Measurements from ENCODE around the gene KCNMB2.

Gene KCNMB2

DNA sequence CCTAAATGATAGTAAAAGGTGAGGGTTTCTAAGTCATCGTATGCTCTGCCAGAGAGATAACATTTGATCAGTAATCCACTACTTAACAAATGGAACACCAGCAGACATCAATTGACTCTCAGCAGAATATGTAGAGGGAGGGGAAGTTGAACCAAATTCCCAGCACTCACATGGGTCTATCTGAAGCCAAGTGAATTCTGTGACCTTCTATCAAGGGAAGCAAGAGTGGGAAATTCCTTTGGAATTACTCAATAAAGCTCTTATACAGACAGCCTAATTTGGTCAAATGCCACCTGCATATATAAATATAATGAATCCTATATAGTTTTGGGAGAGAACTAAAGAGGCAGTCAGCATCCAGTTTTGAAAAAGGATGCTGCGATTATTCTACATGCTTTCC, 15.8 kb upstream of the KCNMB2 start:
- no peaks in the 10 kb centered on the region for H3K36me3 ChIP-seq (ENCODE audit: insufficient read depth, insufficient read length, low read length)
- no peak overlapping the region for H3K9ac ChIP-seq (ENCODE audit: insufficient read length, low read depth)
- TF ChIP-seq YY1 (IDR thresholded peaks at IDR 0.05; ENCODE audit: insufficient read depth, insufficient read length): no peak
- no peak for TF ChIP-seq ZNF274 (IDR thresholded peaks at IDR 0.05; ENCODE audit: low read depth, low read length)
- TF ChIP-seq SUZ12 (IDR thresholded peaks at IDR 0.05; ENCODE audit: extremely low read depth, insufficient read depth, insufficient read length): no peak
- no peak overlapping the region for H3K4me3 ChIP-seq (ENCODE audit: insufficient read length, low read depth)
- no peak for DNase-seq (ENCODE audit: low read depth, low spot score)
- H3K27me3 ChIP-seq (ENCODE audit: insufficient read depth, insufficient read length): no peaks in the 10 kb centered on the region
- H3K9me3 ChIP-seq (ENCODE audit: insufficient read depth, low read length): no peaks in the 10 kb centered on the region
- no peaks in the 10 kb centered on the region for H3K4me1 ChIP-seq (ENCODE audit: insufficient read depth, insufficient read length)

DNA sequence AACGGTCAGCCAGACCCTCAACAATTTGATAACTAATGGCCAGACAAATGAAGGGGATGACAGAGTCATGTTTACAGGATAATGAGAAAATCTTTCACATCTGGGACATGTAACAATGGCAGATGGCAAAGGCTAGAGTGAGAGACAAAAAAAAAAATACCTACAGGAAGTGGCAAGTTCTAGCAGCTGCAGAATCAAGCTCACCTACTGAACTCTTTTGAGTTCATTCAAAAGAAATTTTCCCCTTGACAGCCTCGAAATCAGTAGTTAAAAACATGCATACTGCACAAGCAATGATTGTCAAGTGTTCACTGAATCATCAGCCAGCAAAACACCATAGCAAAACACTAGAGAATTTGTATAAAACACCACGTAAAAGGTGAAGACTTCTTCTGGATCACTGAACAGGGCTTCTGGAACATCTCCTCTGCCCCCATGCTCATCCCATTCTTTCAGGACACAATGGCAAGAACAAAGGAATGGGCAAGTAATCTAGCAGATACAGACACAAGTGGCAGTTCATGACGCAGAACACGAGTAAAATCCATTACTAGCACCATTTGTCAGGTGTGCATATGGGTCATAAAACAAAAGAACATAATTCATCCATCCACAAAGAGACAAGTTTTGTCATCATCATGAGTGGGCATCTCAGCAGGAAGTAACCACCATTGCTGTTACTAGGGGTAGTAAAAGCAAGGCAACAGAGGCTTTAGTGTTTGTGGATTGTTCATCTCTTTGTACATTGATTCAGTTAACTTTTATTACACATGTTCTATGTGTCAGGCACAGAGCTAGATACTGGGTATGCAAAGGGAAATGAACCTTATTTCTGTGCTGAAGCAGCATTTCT, 13.8 kb upstream of the KCNMB2 start:
- no peak overlapping the region for H3K9ac ChIP-seq (ENCODE audit: insufficient read length, low read depth)
- H3K36me3 ChIP-seq (ENCODE audit: insufficient read depth, insufficient read length, low read length): no peaks in the 10 kb centered on the region
- no peak for DNase-seq (ENCODE audit: low read depth, low spot score)

DNA sequence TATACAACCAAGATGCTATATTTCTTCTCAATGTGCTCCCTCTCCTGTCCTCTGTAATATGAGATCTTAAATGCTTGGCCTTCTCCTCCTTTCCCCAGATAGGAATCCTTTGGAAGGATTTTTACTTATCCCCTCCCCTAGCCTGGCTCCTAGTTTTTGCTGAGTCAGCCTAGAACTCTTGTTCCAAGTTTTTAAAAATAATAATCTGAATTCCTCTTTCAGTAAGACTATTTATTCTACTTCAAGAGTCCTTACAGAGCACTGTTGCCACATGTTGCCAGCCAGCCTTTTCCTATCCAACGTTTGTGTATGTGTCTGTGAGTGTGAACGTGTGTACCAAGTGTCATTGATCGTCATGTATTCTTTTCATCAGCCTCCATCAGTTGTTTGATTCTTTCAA, 11.0 kb upstream of the KCNMB2 start:
- no peak overlapping the region for H3K4me3 ChIP-seq (ENCODE audit: insufficient read length, low read depth)
- no peak for DNase-seq (ENCODE audit: low read depth, low spot score)
- H3K27me3 ChIP-seq (ENCODE audit: insufficient read depth, insufficient read length): no peaks in the 10 kb centered on the region
- no peaks in the 10 kb centered on the region for H3K9me3 ChIP-seq (ENCODE audit: insufficient read depth, low read length)
- no peak overlapping the region for H3K9ac ChIP-seq (ENCODE audit: insufficient read length, low read depth)
- H3K4me1 ChIP-seq (ENCODE audit: insufficient read depth, insufficient read length): no peaks in the 10 kb centered on the region
- TF ChIP-seq ZNF274 (IDR thresholded peaks at IDR 0.05; ENCODE audit: low read depth, low read length) (no peak), YY1 (IDR thresholded peaks at IDR 0.05; ENCODE audit: insufficient read depth, insufficient read length) (no peak), SUZ12 (IDR thresholded peaks at IDR 0.05; ENCODE audit: extremely low read depth, insufficient read depth, insufficient read length) (no peak)
- H3K36me3 ChIP-seq (ENCODE audit: insufficient read depth, insufficient read length, low read length): no peaks in the 10 kb centered on the region

More for the DNA sequence above, 13.8 kb upstream of the KCNMB2 start:
- H3K4me3 ChIP-seq (ENCODE audit: insufficient read length, low read depth): no peak overlapping the region
- H3K9me3 ChIP-seq (ENCODE audit: insufficient read depth, low read length): no peaks in the 10 kb centered on the region
- no peak for TF ChIP-seq ZNF274 (IDR thresholded peaks at IDR 0.05; ENCODE audit: low read depth, low read length)
- TF ChIP-seq SUZ12 (IDR thresholded peaks at IDR 0.05; ENCODE audit: extremely low read depth, insufficient read depth, insufficient read length): no peak
- TF ChIP-seq YY1 (IDR thresholded peaks at IDR 0.05; ENCODE audit: insufficient read depth, insufficient read length): no peak
- no peaks in the 10 kb centered on the region for H3K27me3 ChIP-seq (ENCODE audit: insufficient read depth, insufficient read length)
- H3K4me1 ChIP-seq (ENCODE audit: insufficient read depth, insufficient read length): no peaks in the 10 kb centered on the region

DNA sequence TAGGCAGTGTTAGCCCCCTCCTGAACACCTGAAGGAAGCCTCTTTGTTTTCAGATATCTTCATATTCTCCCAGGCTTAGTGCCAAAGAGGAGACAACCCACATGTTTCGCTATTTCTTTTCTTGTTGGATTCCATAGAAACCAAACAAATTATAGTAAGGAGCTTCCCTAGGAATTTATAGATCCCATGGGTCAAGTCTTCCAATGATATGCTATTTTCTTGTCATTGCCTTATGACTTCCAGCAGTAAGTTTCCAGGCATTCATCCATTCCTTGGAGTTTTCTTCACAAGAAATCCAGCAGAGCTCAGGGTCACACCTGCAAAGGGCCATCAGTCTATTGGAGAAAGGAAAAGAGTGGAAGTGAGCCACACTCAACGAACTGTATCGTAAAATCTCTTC, 9.9 kb upstream of the KCNMB2 start:
- Histone ChIP-seq H3K9ac (ENCODE audit: insufficient read length, low read depth) (no peak overlapping the region), H3K4me1 (ENCODE audit: insufficient read depth, insufficient read length) (no peaks in the 10 kb centered on the region), H3K36me3 (ENCODE audit: insufficient read depth, insufficient read length, low read length) (no peaks in the 10 kb centered on the region), H3K4me3 (ENCODE audit: insufficient read length, low read depth) (no peak overlapping the region), H3K27me3 (ENCODE audit: insufficient read depth, insufficient read length) (no peaks in the 10 kb centered on the region), H3K9me3 (ENCODE audit: insufficient read depth, low read length) (no peaks in the 10 kb centered on the region)
- no peak for DNase-seq (ENCODE audit: low read depth, low spot score)
- TF ChIP-seq ZNF274 (IDR thresholded peaks at IDR 0.05; ENCODE audit: low read depth, low read length) (no peak), YY1 (IDR thresholded peaks at IDR 0.05; ENCODE audit: insufficient read depth, insufficient read length) (no peak), SUZ12 (IDR thresholded peaks at IDR 0.05; ENCODE audit: extremely low read depth, insufficient read depth, insufficient read length) (no peak)

DNA sequence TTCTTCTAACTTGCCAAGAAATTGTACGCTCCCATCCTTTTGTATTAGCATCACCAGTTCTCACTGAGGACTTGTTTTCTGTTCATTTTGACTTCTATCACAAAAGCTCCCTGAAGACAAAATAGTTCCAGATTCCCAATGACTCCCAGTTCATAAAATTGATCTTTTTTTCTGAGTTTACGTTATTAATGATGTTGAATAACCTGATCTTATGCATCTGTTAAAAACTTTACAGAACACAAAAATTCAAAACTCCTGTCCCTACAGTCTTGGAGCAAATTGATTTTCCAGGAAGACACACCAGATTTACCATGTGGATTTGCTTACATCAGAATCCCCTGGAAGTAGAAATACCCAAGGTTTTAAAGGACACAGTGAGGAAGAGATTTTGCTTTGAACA, 8.3 kb upstream of the KCNMB2 start:
- Histone ChIP-seq H3K4me1 (ENCODE audit: insufficient read depth, insufficient read length) (no peaks in the 10 kb centered on the region), H3K27me3 (ENCODE audit: insufficient read depth, insufficient read length) (no peaks in the 10 kb centered on the region), H3K9me3 (ENCODE audit: insufficient read depth, low read length) (no peaks in the 10 kb centered on the region), H3K36me3 (ENCODE audit: insufficient read depth, insufficient read length, low read length) (no peaks in the 10 kb centered on the region), H3K4me3 (ENCODE audit: insufficient read length, low read depth) (no peak overlapping the region), H3K9ac (ENCODE audit: insufficient read length, low read depth) (no peak overlapping the region)
- DNase-seq (ENCODE audit: low read depth, low spot score): no peak
- no peak for TF ChIP-seq ZNF274 (IDR thresholded peaks at IDR 0.05; ENCODE audit: low read depth, low read length)
- TF ChIP-seq SUZ12 (IDR thresholded peaks at IDR 0.05; ENCODE audit: extremely low read depth, insufficient read depth, insufficient read length): no peak
- no peak for TF ChIP-seq YY1 (IDR thresholded peaks at IDR 0.05; ENCODE audit: insufficient read depth, insufficient read length)

DNA sequence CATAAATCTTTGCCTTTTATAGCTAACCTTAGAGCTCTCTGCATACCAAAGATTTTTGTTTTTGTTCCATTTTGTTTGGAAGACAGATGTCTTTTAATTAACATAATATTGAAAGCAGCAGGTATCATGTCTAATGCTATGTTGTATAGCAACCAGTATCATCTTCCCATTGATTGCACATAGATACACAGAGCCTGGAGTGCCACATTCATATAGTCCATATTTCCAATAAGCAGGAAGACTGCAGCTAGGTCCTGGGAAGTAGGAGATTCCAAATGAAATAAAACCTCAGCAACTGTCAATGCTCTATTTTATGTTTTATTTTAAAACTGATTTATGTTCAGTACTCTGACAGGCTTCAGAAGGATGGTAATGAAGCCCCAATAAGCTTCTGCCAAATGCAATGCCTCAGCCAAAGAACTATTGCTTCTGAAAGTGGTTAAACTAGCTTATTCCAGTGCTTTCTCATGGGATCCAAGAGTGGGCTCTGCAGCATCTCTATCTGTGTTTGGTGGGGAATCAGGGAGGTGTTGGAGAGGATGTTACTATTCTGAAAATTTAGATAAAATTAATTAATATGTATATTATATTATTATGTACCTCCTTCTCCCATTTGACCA, 6.5 kb upstream of the KCNMB2 start:
- Histone ChIP-seq H3K9ac (ENCODE audit: insufficient read length, low read depth) (no peak overlapping the region), H3K4me3 (ENCODE audit: insufficient read length, low read depth) (no peak overlapping the region), H3K4me1 (ENCODE audit: insufficient read depth, insufficient read length) (no peaks in the 10 kb centered on the region), H3K9me3 (ENCODE audit: insufficient read depth, low read length) (no peaks in the 10 kb centered on the region), H3K36me3 (ENCODE audit: insufficient read depth, insufficient read length, low read length) (no peaks in the 10 kb centered on the region), H3K27me3 (ENCODE audit: insufficient read depth, insufficient read length) (no peaks in the 10 kb centered on the region)
- no peak for DNase-seq (ENCODE audit: low read depth, low spot score)
- no peak for TF ChIP-seq SUZ12 (IDR thresholded peaks at IDR 0.05; ENCODE audit: extremely low read depth, insufficient read depth, insufficient read length)
- TF ChIP-seq ZNF274 (IDR thresholded peaks at IDR 0.05; ENCODE audit: low read depth, low read length): no peak
- no peak for TF ChIP-seq YY1 (IDR thresholded peaks at IDR 0.05; ENCODE audit: insufficient read depth, insufficient read length)

DNA sequence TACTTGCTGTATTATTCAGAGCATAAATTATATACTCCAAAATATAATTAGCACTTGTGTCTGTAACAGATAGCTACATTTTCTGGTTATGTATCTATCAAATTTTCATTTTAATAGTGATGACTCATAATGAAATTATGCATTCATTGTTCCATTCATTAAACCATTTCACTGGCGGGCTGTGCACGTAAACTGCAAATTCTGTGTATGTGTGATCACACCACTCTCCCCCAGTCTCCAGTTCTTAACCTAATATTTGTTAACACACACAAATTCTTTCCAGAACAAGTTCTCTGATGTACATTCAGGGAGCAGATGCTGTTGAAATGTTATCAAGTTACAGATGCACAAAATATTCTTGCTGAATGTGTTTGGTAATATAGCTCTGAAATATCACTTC, 3.8 kb upstream of the KCNMB2 start:
- no peak for TF ChIP-seq YY1 (IDR thresholded peaks at IDR 0.05; ENCODE audit: insufficient read depth, insufficient read length)
- no peak for TF ChIP-seq ZNF274 (IDR thresholded peaks at IDR 0.05; ENCODE audit: low read depth, low read length)
- no peak for TF ChIP-seq SUZ12 (IDR thresholded peaks at IDR 0.05; ENCODE audit: extremely low read depth, insufficient read depth, insufficient read length)
- Histone ChIP-seq H3K36me3 (ENCODE audit: insufficient read depth, insufficient read length, low read length) (no peaks in the 10 kb centered on the region), H3K9ac (ENCODE audit: insufficient read length, low read depth) (no peak overlapping the region), H3K4me1 (ENCODE audit: insufficient read depth, insufficient read length) (no peaks in the 10 kb centered on the region), H3K4me3 (ENCODE audit: insufficient read length, low read depth) (no peak overlapping the region), H3K9me3 (ENCODE audit: insufficient read depth, low read length) (no peaks in the 10 kb centered on the region), H3K27me3 (ENCODE audit: insufficient read depth, insufficient read length) (no peaks in the 10 kb centered on the region)
- DNase-seq (ENCODE audit: low read depth, low spot score): no peak

Data from NT2/D1 (cell line).